Stomach (tissue), 9 donors: ENCODE measurements around the gene SLC12A3. TPM values are rescaled to one million over a fixed set of nuclear protein-coding genes. Genes with fewer than 3 reads are reported as not detected.

Experiments used
- DNase-seq, 2 donors: peaks; one replicate each; pipeline versions ENCODE4 v3.0.0 to v3.0.0-alpha.2; 2013 to 2019
- H3K27ac ChIP-seq, 5 donors: fragments of 200-600 bp in 4 of 5; sonication (generic) in 4 of 5; one replicate each; pipeline ENCODE4 v1.5.1; 2013 to 2019; ENCODE audit warnings: mild to moderate bottlenecking in 1 of 5, moderate library complexity in 1 of 5
- H3K27me3 ChIP-seq, 3 donors: fragments of 200-600 bp; sonication (generic); one replicate each; pipeline ENCODE4 v1.5.1; 2017 to 2019; ENCODE audit warnings: mixed run types in 1 of 3
- H3K36me3 ChIP-seq, 4 donors: fragments of 200-600 bp; sonication (generic); 1 replicate in 3 of 4; 2 replicates in 1 of 4; pipeline ENCODE4 v1.5.1; 2016 to 2019
- H3K4me1 ChIP-seq, 4 donors: fragments of 200-600 bp; sonication (generic); one replicate each; pipeline ENCODE4 v1.5.1; 2016 to 2019
- H3K4me3 ChIP-seq, 4 donors: fragments of 200-600 bp; sonication (generic) in 3 of 4; one replicate each; pipeline ENCODE4 v1.5.1; 2016 to 2019; ENCODE audit warnings: mild to moderate bottlenecking in 1 of 4
- H3K9me3 ChIP-seq, 4 donors: fragments of 200-600 bp; sonication (generic); one replicate each; pipeline ENCODE4 v1.5.1; 2016 to 2019
- EP300 ChIP-seq: sonication (generic); formaldehyde crosslinking; IDR thresholded peaks from one replicate; pipeline ENCODE4 v1.6.1; 2017; ENCODE audit warnings: antibody characterized with exemption
- POLR2A ChIP-seq, 4 donors: fragments of 450-650 bp; IDR thresholded peaks; one replicate each; pipeline ENCODE4 v1.6.1; 2016; ENCODE audit warnings: antibody characterized with exemption in 4 of 4, control low read depth in 2 of 4, mild to moderate bottlenecking in 1 of 4, moderate library complexity in 1 of 4
- POLR2AphosphoS5 ChIP-seq, 3 donors: sonication (generic); formaldehyde crosslinking; IDR thresholded peaks; one replicate each; pipeline ENCODE4 v1.6.1; 2016; ENCODE audit warnings: antibody characterized with exemption in 3 of 3
- WGBS, 5 donors: extraction: QIAGEN DNeasy Blood & Tissue Kit in 3 of 5; methylation state at CpG; one replicate each; pipeline versions ENCODE4 v1.1.5 to v1.1.7; 2013 to 2018; 5-methylcytosine and 5-hydroxymethylcytosine counted together
- intact Hi-C: fragments of 100-400 bp; cut with DNase I; formaldehyde crosslinking; loops from one replicate; pipeline ENCODE4 v1.15.1; 2023; ENCODE audit warnings: low total_unique reads
- polyA plus RNA-seq, 3 donors: library from polyadenylated mRNA; stranded (reverse); fragments of 200-250 nt; gene quantifications; one replicate each; pipeline ENCODE4 v1.2.3, GENCODE V29; 2013
- total RNA-seq, 5 donors: library from RNA; depleted of rRNA; stranded (reverse); fragments of >200 nt; gene quantifications; one replicate each; pipeline versions ENCODE4 v1.1.0 to v1.2.3, GENCODE V29; 2014 to 2016
- TF ChIP-seq, protein P1 (sequence below), 7 experiments: fragments of 450-650 bp in 4 of 7; fragments of 200-600 bp in 3 of 7; sonication (generic) in 3 of 7; IDR thresholded peaks; one replicate each; pipeline ENCODE4 v1.5.1; 2016 to 2019; ENCODE audit warnings: antibody characterized with exemption in 7 of 7, control low read depth in 2 of 7, mild to moderate bottlenecking in 1 of 7
- donor health status: healthy with polysubstance abuse.
- donor health status: Bipolar disorder and iron deficiency.
- donor health status: healthy.

SLC12A3 gene
- total and polyA plus RNA-seq, 8 donors, result 0.10 to 0.12 TPM; not detected in 6

DNA sequence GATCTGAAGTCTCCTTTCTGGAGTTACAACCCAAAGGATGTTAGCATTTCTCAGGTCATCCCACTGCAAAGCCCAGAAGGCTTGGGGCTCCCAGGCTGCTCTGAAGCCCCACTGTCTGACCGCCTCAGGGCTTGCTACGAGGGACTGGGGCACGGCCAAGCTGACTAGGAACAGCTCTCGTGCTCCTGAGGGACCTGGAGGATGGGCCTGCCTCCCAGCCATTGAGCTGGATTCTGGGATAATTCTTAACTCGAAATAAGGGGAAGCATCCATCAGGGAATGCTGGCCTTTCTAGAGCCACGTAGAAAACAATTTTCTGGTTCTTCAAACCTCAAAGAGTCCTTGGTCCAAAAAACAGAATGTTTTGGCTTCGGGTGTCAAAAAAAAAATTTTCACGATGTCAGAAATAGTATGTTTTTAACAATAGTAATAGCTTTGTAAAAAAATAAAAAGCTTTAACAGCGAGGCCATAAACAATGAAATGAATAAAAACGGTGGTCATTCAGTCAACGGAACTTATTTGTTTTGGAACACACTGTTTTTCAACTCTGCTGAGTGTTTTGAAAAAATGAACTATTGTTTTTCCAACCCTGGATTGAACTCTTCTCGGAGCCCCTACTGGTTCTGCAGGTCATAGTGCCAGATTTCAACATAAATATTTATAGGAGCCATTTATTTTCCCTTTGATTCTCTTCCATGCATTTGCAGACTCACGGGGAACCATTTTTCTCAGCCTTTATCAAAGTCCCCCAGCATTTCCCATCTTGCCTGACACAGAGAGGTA is 50.5 kb downstream of the SLC12A3 start:
- intact Hi-C loops, result no loop called here
- no peaks in the 10 kb centered on the region for H3K27me3 ChIP-seq
- peak overlapping the region in 3 of 5 donors; percentile 55 to 79 (median 73) for H3K27ac ChIP-seq
- TF ChIP-seq POLR2A (IDR thresholded peaks at IDR 0.05) (no peak), POLR2AphosphoS5 (IDR thresholded peaks at IDR 0.05) (no peak), EP300 (no peak)
- TF ChIP-seq, protein P1, sequence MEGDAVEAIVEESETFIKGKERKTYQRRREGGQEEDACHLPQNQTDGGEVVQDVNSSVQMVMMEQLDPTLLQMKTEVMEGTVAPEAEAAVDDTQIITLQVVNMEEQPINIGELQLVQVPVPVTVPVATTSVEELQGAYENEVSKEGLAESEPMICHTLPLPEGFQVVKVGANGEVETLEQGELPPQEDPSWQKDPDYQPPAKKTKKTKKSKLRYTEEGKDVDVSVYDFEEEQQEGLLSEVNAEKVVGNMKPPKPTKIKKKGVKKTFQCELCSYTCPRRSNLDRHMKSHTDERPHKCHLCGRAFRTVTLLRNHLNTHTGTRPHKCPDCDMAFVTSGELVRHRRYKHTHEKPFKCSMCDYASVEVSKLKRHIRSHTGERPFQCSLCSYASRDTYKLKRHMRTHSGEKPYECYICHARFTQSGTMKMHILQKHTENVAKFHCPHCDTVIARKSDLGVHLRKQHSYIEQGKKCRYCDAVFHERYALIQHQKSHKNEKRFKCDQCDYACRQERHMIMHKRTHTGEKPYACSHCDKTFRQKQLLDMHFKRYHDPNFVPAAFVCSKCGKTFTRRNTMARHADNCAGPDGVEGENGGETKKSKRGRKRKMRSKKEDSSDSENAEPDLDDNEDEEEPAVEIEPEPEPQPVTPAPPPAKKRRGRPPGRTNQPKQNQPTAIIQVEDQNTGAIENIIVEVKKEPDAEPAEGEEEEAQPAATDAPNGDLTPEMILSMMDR (IDR thresholded peaks at IDR 0.05), result no peak
- H3K4me1 ChIP-seq, result peaks cover 26 to 69% (median 61%) of the 10 kb centered on the region in 4 donors
- no peaks in the 10 kb centered on the region for H3K9me3 ChIP-seq
- H3K36me3 ChIP-seq, result no peaks in the 10 kb centered on the region
- peak in 1 of 2 donors; percentile 42 for DNase-seq
- H3K4me3 ChIP-seq, result no peak overlapping the region
- 48 to 52% (median 51%) methylated on average over 12 to 13 of the region's 13 CpGs for WGBS, 5 donors

DNA sequence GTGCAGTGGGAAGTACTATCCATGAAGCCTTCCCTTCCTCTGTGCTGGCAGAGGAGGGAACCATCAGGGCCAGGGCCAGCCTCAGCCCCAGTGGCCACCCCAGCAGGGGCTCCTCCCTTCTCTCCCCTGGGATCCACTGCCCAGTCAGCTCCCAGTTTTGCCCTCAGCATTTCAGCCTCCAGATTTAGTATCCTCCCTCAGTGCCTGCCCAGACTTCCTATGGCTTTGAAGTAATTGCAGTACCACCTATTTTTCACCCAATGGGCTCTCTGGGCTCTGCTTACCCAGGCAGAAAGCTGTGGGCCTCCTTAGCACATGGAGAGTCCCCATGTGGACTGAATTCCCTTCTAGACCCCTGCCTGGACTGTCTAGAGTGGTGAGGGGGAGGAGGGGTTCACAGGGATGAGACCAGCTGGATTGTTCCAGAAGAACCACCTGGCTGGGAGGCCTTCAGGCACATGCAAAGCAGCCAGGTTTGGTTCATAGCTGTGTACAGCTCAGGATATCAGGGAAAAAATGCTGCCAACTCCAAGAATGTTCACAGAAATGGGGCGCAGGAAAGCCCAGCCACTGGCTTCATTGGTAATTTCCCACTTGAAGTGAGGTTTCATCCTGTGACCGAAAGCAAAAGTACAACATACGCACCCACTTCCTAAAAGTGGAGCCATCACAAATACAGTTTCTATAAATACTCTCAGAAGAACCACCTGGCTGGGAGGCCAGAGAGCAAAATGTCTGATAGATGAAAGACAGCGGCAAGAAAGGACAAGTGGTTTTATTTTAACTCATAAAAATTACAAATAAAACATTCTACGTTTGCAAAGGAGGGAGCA is 51.8 kb downstream of the SLC12A3 start:
- DNase-seq, result peak in 1 of 2 donors; percentile 48
- 54 to 67% (median 62%) methylated on average over 5 of the region's 5 CpGs for WGBS, 5 donors
- H3K27ac ChIP-seq, result peak overlapping the region in 4 of 5 donors; percentile 47 to 79 (median 64)
- no peaks in the 10 kb centered on the region for H3K9me3 ChIP-seq
- H3K27me3 ChIP-seq, result no peaks in the 10 kb centered on the region
- TF ChIP-seq POLR2A (IDR thresholded peaks at IDR 0.05), result no peak
- peak in 1 of 3 donors; percentile 25 for TF ChIP-seq POLR2AphosphoS5 (IDR thresholded peaks at IDR 0.05)
- peaks cover 25 to 62% (median 56%) of the 10 kb centered on the region in 4 donors for H3K4me1 ChIP-seq
- intact Hi-C loops, result no loop called here
- no peak overlapping the region for H3K4me3 ChIP-seq
- H3K36me3 ChIP-seq, result no peaks in the 10 kb centered on the region

DNA sequence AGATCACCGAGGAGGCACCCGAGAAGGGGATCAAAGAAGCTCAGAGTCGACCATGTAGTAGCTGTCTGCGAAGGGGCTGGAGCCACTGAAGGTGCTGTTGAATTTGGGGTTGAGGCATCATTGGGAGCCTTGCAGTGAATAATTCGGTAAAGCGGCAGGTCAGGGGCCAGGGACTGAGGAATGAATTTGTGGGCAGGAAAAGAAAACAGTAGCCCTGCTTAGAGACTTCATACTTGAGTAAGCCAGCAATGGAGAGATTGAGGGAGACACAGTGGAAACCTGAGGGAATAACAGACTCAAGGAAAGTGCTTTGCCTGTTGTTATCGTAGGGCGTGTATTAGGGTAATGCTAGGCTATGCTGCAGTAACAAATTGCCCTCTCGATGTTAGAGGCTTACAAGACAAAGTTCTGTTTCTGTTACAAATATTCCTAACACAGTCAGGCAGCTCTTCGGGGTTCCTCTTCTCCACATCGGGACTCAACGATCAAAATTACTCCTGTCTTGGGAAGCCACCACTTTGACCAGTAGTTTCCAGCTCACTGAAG is 53.5 kb downstream of the SLC12A3 start:
- H3K36me3 ChIP-seq, result no peaks in the 10 kb centered on the region
- no peak for DNase-seq
- no peak for TF ChIP-seq POLR2AphosphoS5 (IDR thresholded peaks at IDR 0.05)
- TF ChIP-seq, protein P1 (IDR thresholded peaks at IDR 0.05), result no peak
- TF ChIP-seq POLR2A (IDR thresholded peaks at IDR 0.05), result no peak
- no peaks in the 10 kb centered on the region for H3K9me3 ChIP-seq
- H3K27ac ChIP-seq, result peak overlapping the region in 2 of 5 donors; percentile 24 to 79
- H3K4me1 ChIP-seq, result peaks cover 7 to 45% (median 40%) of the 10 kb centered on the region in 4 donors
- WGBS, 5 donors, result 89 to 96% (median 92%) methylated on average over 12 of the region's 12 CpGs
- intact Hi-C loops, result no loop called here
- no peaks in the 10 kb centered on the region for H3K27me3 ChIP-seq
- H3K4me3 ChIP-seq, result no peak overlapping the region

DNA sequence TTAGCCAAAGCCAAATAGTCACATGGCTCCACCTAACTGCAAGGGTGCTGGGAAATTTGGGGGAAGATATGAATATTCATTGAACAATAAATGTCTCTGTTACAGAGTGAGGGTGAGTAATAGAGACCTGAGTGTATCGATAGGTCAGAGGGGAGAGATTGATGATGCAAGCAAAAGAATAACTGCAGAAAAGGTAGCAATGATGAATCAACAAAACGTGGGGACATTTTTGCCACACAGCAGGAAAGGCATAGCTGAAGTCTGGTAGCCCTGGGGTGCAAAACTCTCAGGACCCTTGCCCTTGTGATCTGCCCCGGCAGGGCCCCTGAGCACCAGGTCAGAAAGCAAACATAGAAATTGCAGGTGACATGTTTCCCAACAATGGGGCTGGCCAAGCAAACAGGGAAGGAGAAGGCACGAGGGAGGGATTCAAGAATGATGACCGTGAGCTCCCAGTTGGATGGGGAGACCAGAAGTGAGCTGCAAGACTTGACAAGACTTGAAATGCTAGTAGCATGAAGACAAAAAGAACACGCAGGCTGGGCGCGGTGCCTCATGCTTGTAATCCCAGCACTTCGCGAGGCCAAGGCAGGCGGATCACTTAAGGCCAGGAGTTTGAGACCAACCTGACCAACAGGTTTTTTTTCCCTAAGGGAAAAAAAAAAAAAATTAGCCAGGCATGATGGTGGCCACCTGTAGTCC is 54.2 kb downstream of the SLC12A3 start:
- DNase-seq, result peak in 1 of 2 donors; percentile 45
- no peak overlapping the region for H3K4me3 ChIP-seq

More for the DNA sequence above, 54.2 kb downstream of the SLC12A3 start:
- H3K9me3 ChIP-seq, result no peaks in the 10 kb centered on the region
- H3K27me3 ChIP-seq, result no peaks in the 10 kb centered on the region
- no peak overlapping the region for H3K27ac ChIP-seq
- TF ChIP-seq, protein P1 (IDR thresholded peaks at IDR 0.05), result no peak
- no peak for TF ChIP-seq POLR2AphosphoS5 (IDR thresholded peaks at IDR 0.05)
- no peaks in the 10 kb centered on the region for H3K36me3 ChIP-seq
- intact Hi-C loops, result no loop called here
- peaks cover 4 to 40% (median 34%) of the 10 kb centered on the region in 4 donors for H3K4me1 ChIP-seq
- WGBS, 5 donors, result 50 to 71% (median 63%) methylated on average over 11 of the region's 11 CpGs
